HEK293T (cell line): Measurements from ENCODE around the gene MTCL3.

ENCODE experiments used
- CTCF ChIA-PET: fragments of 350-600 bp; formaldehyde crosslinking; extraction: SDS; loops from one replicate; lab custom pipeline; 2021; ENCODE audit warnings: antibody characterized with exemption, inconsistent platforms; lab: Yijun Ruan, JAX
- POLR2A ChIA-PET: fragments of 350-600 bp; formaldehyde crosslinking; extraction: SDS; loops from one replicate; lab custom pipeline; 2020; ENCODE audit warnings: antibody characterized with exemption, inconsistent platforms; lab: Yijun Ruan, JAX
- DNase-seq: peaks from one replicate; pipeline ENCODE4 v3.0.0; 2012; ENCODE audit warnings: mixed read lengths; ENCODE audit errors: extremely low spot score
- ARNT ChIP-seq: fragments of 450-650 bp; IDR thresholded peaks from 2 replicates; pipeline ENCODE4 v1.6.1; 2017; ENCODE audit warnings: mild to moderate bottlenecking
- BHLHE40 ChIP-seq: fragments of 450-650 bp; IDR thresholded peaks from 2 replicates; pipeline ENCODE4 v1.6.1; 2016; ENCODE audit warnings: mild to moderate bottlenecking, moderate library complexity, borderline replicate concordance
- CTBP1 ChIP-seq: fragments of 450-650 bp; IDR thresholded peaks from 2 replicates; pipeline ENCODE4 v1.6.1; 2016; ENCODE audit warnings: borderline replicate concordance
- ELF4 ChIP-seq: fragments of 450-650 bp; IDR thresholded peaks from 2 replicates; pipeline ENCODE4 v1.6.1; 2017; ENCODE audit warnings: antibody characterized with exemption
- FOXA1 ChIP-seq: fragments of 450-650 bp; IDR thresholded peaks from 2 replicates; pipeline ENCODE4 v1.6.1; 2016; ENCODE audit warnings: mild to moderate bottlenecking
- FOXK2 ChIP-seq: fragments of 450-650 bp; IDR thresholded peaks from 2 replicates; pipeline ENCODE4 v1.6.1; 2016; ENCODE audit warnings: mild to moderate bottlenecking
- FOXM1 ChIP-seq: fragments of 450-650 bp; IDR thresholded peaks from 2 replicates; pipeline ENCODE4 v1.6.1; 2017; ENCODE audit warnings: mild to moderate bottlenecking, borderline replicate concordance
- HDGF ChIP-seq: fragments of 450-650 bp; IDR thresholded peaks from 2 replicates; pipeline ENCODE4 v1.6.1; 2017; ENCODE audit warnings: antibody characterized with exemption, borderline replicate concordance
- L3MBTL2 ChIP-seq: fragments of 450-650 bp; conservative IDR thresholded peaks from 2 replicates; pipeline ENCODE4 v1.6.1; 2016; ENCODE audit warnings: mild to moderate bottlenecking
- LEF1 ChIP-seq: fragments of 450-650 bp; IDR thresholded peaks from 2 replicates; pipeline ENCODE4 v1.6.1; 2017; ENCODE audit warnings: mild to moderate bottlenecking, borderline replicate concordance
- NFRKB ChIP-seq: fragments of 450-650 bp; IDR thresholded peaks from 2 replicates; pipeline ENCODE4 v1.6.1; 2016; ENCODE audit warnings: mild to moderate bottlenecking, moderate library complexity
- SUZ12 ChIP-seq: fragments of 450-650 bp; IDR thresholded peaks from 2 replicates; pipeline ENCODE4 v1.6.1; 2016; ENCODE audit warnings: mild to moderate bottlenecking
- TARDBP ChIP-seq: fragments of 450-650 bp; IDR thresholded peaks from 2 replicates; pipeline ENCODE4 v1.6.1; 2016
- ZNF384 ChIP-seq: fragments of 450-650 bp; IDR thresholded peaks from 2 replicates; pipeline ENCODE4 v1.6.1; 2016
- TF ChIP-seq, protein P1 (sequence below): fragments of 450-650 bp; IDR thresholded peaks from 2 replicates; pipeline ENCODE4 v1.6.1; 2016

Gene MTCL3

DNA sequence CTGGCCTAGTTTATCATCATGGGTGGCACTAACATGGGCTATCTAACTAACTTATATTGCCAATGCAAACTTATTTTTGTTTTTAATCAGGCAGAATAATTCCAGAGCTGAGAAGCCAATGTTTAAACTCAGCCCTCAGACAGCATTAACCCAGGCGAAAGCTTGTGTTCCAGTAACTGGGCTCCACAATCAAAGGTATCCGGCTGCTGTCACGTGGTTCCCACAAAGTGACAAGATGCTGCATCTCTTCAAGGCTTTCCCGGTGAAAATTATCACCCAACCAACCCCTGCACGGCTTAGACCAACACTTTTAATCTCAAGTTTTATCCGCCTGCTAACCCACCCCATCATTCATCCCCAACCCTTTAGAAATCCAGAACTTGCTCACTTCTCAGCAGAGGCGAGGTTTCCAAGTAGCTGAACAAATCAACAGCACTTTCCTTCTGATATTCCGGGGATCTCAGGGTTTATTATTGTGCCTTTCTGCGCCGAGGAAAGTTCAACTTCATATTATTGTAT is 885 bp downstream of the MTCL3 start:
- CTCF ChIA-PET, result no interaction called here
- DNase-seq, result no peak
- POLR2A ChIA-PET, result no interaction called here
- TF ChIP-seq FOXK2 (no peak), ZNF384 (no peak), ELF4 (no peak), LEF1 (no peak), CTBP1 (no peak), FOXM1 (no peak)
- TF ChIP-seq, protein P1, sequence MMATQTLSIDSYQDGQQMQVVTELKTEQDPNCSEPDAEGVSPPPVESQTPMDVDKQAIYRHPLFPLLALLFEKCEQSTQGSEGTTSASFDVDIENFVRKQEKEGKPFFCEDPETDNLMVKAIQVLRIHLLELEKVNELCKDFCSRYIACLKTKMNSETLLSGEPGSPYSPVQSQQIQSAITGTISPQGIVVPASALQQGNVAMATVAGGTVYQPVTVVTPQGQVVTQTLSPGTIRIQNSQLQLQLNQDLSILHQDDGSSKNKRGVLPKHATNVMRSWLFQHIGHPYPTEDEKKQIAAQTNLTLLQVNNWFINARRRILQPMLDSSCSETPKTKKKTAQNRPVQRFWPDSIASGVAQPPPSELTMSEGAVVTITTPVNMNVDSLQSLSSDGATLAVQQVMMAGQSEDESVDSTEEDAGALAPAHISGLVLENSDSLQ, result no peak

DNA sequence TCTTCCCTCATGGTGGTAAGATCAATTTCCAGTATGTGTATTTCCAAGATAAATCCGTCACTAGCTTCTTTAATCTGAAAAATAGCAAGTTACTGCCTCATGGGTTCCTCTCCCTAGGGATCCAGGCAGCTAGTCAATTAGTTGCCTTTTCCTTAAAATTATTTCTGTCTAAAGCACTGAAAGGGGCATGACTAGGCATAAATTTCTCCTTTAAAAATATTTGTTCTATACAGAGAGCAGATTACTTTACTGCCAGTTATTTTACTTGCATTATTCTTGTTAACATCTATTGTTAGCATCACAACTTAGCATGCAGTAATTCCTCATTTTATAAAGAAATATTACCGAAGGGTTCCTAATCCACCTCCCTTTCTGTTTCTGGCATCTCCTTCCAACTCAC is 1.4 kb downstream of the MTCL3 start:
- ChIA-PET POLR2A (no interaction called here), CTCF (interaction anchor here (2.5 kb wide), 1 partner anchor 18 kb away, joined by 13 read pairs; no protein-coding TSS in a partner anchor)
- DNase-seq, result no peak
- TF ChIP-seq, protein P1, result no peak
- TF ChIP-seq NFRKB (no peak), HDGF (no peak), L3MBTL2 (no peak), FOXM1 (no peak), CTBP1 (no peak), ELF4 (no peak), BHLHE40 (no peak), ZNF384 (no peak), LEF1 (no peak), ARNT (no peak)

DNA sequence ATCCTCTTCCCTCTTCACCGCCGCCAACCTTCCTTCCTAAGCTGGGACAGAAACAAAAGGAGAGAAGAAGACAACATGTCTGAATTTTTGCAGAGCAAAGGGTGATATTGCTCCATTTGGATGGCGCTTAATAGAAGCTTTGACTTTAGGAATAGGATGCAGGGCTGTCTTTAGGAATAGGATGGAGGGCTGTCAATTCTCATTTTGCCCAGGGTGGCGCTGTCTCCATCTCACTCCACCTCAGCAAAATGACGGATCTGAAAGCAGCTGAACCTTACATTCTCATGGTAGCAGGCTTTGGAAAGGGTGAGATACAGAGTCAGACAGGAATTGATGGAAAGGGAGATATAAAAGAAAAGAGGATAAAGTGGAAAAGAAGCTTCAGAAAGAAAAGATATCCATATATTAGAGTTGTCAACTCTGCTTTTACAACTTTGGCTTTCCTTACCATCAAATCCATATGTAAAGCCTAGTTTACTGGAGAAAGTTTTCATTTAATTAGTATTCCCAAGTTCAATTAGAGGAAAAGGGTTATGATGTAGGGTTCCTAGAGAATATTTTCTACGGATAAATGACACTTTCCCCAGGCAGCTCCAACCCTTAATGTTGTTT is 2.4 kb downstream of the MTCL3 start:
- POLR2A ChIA-PET, result interaction anchor here (0.6 to 2.8 kb wide), 18 partner anchors 10 to 251 kb away, joined by 3 to 27 read pairs (median 4); partner anchors contain the start of genes KIAA0408 and RNF146
- TF ChIP-seq BHLHE40, result no peak
- no peak for TF ChIP-seq ZNF384
- peak; percentile 85 for TF ChIP-seq CTBP1
- no peak for TF ChIP-seq L3MBTL2
- TF ChIP-seq LEF1, result no peak
- TF ChIP-seq, protein P1, result peak; percentile 83
- CTCF ChIA-PET, result interaction anchor here (0.6 to 2.9 kb wide), 36 partner anchors 9 to 994 kb away, joined by 3 to 19 read pairs (median 4); partner anchors contain the start of gene RNF146
- DNase-seq, result peak; percentile 78

DNA sequence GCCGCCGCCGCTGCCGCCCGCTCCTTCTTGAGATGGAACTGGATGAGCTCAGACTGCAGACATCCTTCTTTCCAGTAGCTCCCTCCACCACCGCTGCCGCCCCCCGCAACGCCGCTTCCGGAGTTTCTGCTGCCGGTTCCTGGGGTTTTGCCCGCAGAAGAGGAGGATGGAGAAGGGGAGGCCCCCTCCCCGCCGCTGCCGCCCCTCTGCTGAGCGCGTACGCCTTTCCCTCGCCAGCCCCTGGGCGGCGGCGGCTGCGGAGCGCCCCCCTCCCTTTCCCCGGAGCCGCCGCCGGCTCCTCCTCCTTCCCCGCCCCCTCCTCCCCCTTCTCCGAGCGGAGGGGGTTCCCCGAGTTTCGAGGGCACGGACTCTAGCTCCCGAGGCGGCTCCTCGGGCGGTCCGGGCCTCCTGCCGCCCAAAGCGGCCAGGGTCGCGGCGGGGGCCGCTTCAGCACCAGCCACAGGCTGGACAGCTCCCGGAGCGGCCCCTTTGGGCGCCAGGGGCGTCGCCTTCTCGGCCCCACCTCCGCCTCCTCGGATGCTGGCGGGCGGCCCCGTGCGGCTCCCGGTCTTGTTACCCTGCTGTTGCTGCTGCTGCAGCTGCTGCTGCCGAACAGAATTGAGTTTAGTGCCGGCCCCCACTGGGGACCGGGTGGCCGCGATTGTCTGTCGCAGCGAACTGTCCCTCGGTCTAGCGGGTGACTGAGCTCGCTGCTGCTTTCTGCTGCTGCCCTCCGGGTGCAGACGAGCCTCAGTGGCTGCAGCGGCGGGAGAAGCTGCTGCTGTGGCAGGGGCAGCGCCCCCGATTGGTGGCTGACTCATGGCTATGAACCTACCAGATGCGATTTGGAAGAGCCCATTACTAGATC is 3.1 kb downstream of the MTCL3 start:
- CTCF ChIA-PET, result interaction anchor here (0.6 to 2.9 kb wide), 40 partner anchors 8 to 994 kb away, joined by 3 to 19 read pairs (median 4); partner anchors contain the start of gene RNF146

DNA sequence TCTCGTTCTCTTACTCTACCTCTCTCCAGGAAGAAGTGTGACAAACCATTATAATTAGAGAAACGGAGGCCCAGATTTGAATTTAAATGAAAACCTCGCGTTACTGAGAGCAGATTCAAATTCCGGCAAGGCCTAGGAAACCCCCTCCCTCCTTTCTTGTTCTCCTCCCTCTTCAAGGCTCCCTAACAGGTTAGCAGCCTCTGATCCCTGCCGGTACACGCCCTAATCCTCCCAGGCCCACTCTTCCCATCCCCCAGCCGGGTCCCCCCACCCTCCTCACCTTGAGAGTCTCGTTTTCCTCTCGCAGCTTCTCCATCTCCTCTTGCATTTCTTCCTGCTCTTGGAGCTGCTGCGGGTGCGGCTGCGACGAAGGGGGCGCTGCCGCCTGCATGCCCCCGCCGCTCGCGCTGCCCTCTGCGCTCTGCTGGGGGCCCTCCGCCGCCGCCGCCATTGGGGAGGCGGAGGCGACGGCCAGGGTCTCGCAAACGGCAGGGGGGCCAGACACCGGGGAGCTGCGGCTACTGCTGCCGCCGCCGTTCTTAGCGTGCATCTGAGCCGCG is 3.8 kb downstream of the MTCL3 start:
- POLR2A ChIA-PET, result interaction anchor here (0.8 to 2.8 kb wide), 16 partner anchors 9 to 249 kb away, joined by 3 to 27 read pairs (median 4); partner anchors contain the start of genes KIAA0408 and RNF146
- DNase-seq, result peak; percentile 66
- CTCF ChIA-PET, result interaction anchor here (0.6 to 2.9 kb wide), 17 partner anchors 8 to 983 kb away, joined by 3 to 19 read pairs (median 4); no protein-coding TSS in a partner anchor
- no peak for TF ChIP-seq FOXM1
- TF ChIP-seq, protein P1, result no peak
- no peak for TF ChIP-seq LEF1
- no peak for TF ChIP-seq FOXA1
- no peak for TF ChIP-seq L3MBTL2
- TF ChIP-seq NFRKB, result no peak

More for the DNA sequence above, 3.1 kb downstream of the MTCL3 start:
- POLR2A ChIA-PET, result interaction anchor here (0.6 to 2.8 kb wide), 24 partner anchors 9 to 250 kb away, joined by 3 to 27 read pairs (median 4); partner anchors contain the start of genes KIAA0408 and RNF146
- no peak for TF ChIP-seq TARDBP
- TF ChIP-seq L3MBTL2, result peak; percentile 77
- no peak for TF ChIP-seq SUZ12
- DNase-seq, result peak; percentile 83
